ENCODE measurements around the gene CAMK1D.

DNA sequence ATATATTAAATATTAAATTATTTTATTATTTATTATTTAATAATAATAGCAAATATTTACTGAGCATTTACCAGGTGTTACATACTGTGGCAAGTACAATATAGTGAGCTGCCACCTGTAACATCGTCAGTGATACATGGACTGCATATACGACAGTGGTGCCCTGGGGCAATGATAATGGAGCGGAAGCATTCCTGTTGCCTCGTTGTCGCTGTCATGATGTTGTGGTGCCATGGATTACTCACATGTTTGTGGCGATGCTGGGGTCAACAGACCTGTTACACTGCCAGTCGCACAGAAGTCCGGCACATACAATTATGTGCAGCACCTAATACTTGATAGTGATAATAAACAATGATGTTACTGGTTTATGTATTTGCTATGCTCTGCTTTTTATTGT, 20.6 kb downstream of the CAMK1D start:
- no peak for TF ChIP-seq CTCF (conservative IDR thresholded peaks at IDR 0.05; ENCODE audit: low read length)
- no peak for TF ChIP-seq EZH2phosphoT487 (IDR thresholded peaks at IDR 0.05; ENCODE audit: borderline replicate concordance, low read depth, low read length)

Data from OCI-LY7 (cell line).